Measurements from ENCODE around the gene ASB11. TPM values are rescaled to one million over a fixed set of nuclear protein-coding genes. Genes with fewer than 3 reads are reported as not detected.

The ASB11 gene
- polyA plus RNA-seq, 3 donors, result not detected

DNA sequence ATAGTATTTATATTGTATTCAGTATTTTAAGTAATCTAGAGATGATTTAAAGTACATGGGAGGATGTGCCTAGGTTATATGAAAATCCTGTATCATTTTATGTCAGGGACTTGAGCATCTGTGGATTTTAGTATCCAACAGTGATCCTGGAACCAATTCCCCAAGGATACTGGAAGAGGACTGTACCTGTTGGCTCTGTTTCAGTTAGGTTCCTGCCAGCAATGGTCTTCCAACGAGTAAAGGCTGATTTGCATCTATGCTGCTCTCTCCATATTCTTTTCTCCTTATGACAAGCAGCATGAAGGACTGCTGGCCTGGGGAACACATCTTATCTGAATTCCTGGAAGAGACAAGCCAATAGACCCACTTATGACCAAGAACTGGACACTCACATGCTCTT is 80.4 kb downstream of the ASB11 start:
- H3K4me2 ChIP-seq (replicated peaks; ENCODE audit: extremely low read depth, low read length, poor library complexity, severe bottlenecking), result no peak overlapping the region
- H3K27me3 ChIP-seq (ENCODE audit: control insufficient read depth in 2 of 2, insufficient read depth in 2 of 2, low read length in 2 of 2), result no peaks in the 10 kb centered on the region
- intact Hi-C loops (cut with micrococcal nuclease), result no loop called here
- H3K27ac ChIP-seq (ENCODE audit: low read depth in 1 of 2, low read length in 2 of 2), result no peak overlapping the region
- H4K20me1 ChIP-seq (ENCODE audit: insufficient read depth, low read length), result no peaks in the 10 kb centered on the region
- H3K79me2 ChIP-seq (ENCODE audit: insufficient read depth, low read length), result no peaks in the 10 kb centered on the region
- H3K9me3 ChIP-seq (replicated peaks in 1 of 2; ENCODE audit: control insufficient read depth in 1 of 2, insufficient read depth in 1 of 2, low read length in 2 of 2), result no peaks in the 10 kb centered on the region
- Mint-ChIP-seq H3K36me3 (no peaks in the 10 kb centered on the region), H3K27ac (no peak overlapping the region), H3K4me3 (no peak overlapping the region), H3K9me3 (peaks cover 0 to 5% (median 0%) of the 10 kb centered on the region in 7 donors), H3K27me3 (ENCODE audit: low read depth in 3 of 3) (no peaks in the 10 kb centered on the region), H3K4me1 (no peaks in the 10 kb centered on the region)
- no peak overlapping the region for H2AFZ ChIP-seq (ENCODE audit: insufficient read depth, low read depth, low read length, poor library complexity, severe bottlenecking)
- H3K36me3 ChIP-seq (replicated peaks in 1 of 2; ENCODE audit: control insufficient read depth in 1 of 2, insufficient read depth in 2 of 2, low read length in 2 of 2), result no peaks in the 10 kb centered on the region
- WGBS (ENCODE audit: insufficient coverage), result no CpG with 5 or more reads among the region's 1 CpG
- H3K4me3 ChIP-seq (replicated peaks in 1 of 3; ENCODE audit: low read depth in 2 of 3, low read length in 3 of 3), result no peak overlapping the region
- no peak for DNase-seq
- TF ChIP-seq, protein P1, sequence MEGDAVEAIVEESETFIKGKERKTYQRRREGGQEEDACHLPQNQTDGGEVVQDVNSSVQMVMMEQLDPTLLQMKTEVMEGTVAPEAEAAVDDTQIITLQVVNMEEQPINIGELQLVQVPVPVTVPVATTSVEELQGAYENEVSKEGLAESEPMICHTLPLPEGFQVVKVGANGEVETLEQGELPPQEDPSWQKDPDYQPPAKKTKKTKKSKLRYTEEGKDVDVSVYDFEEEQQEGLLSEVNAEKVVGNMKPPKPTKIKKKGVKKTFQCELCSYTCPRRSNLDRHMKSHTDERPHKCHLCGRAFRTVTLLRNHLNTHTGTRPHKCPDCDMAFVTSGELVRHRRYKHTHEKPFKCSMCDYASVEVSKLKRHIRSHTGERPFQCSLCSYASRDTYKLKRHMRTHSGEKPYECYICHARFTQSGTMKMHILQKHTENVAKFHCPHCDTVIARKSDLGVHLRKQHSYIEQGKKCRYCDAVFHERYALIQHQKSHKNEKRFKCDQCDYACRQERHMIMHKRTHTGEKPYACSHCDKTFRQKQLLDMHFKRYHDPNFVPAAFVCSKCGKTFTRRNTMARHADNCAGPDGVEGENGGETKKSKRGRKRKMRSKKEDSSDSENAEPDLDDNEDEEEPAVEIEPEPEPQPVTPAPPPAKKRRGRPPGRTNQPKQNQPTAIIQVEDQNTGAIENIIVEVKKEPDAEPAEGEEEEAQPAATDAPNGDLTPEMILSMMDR (IDR thresholded peaks at IDR 0.05), result no peak
- no peaks in the 10 kb centered on the region for H3K4me1 ChIP-seq (ENCODE audit: control insufficient read depth in 1 of 2, insufficient read depth in 2 of 2, low read length in 2 of 2)
- no peak overlapping the region for H3K9ac ChIP-seq (ENCODE audit: insufficient read depth, low read length, poor library complexity, severe bottlenecking)

- H3K79me2 ChIP-seq (ENCODE audit: insufficient read depth, low read length), result no peaks in the 10 kb centered on the region
- Mint-ChIP-seq H3K4me3 (no peak overlapping the region), H3K4me1 (no peaks in the 10 kb centered on the region), H3K27me3 (ENCODE audit: low read depth in 3 of 3) (no peaks in the 10 kb centered on the region), H3K27ac (no peak overlapping the region), H3K36me3 (no peaks in the 10 kb centered on the region), H3K9me3 (peaks cover 0 to 5% (median 0%) of the 10 kb centered on the region in 7 donors)
- H2AFZ ChIP-seq (ENCODE audit: insufficient read depth, low read depth, low read length, poor library complexity, severe bottlenecking), result no peak overlapping the region
- H4K20me1 ChIP-seq (ENCODE audit: insufficient read depth, low read length), result no peaks in the 10 kb centered on the region
- H3K4me2 ChIP-seq (replicated peaks; ENCODE audit: extremely low read depth, low read length, poor library complexity, severe bottlenecking), result no peak overlapping the region
- TF ChIP-seq, protein P1 (IDR thresholded peaks at IDR 0.05), result no peak
- H3K36me3 ChIP-seq (replicated peaks in 1 of 2; ENCODE audit: control insufficient read depth in 1 of 2, insufficient read depth in 2 of 2, low read length in 2 of 2), result no peaks in the 10 kb centered on the region
- H3K4me3 ChIP-seq (replicated peaks in 1 of 3; ENCODE audit: low read depth in 2 of 3, low read length in 3 of 3), result no peak overlapping the region
- H3K27me3 ChIP-seq (ENCODE audit: control insufficient read depth in 2 of 2, insufficient read depth in 2 of 2, low read length in 2 of 2), result no peaks in the 10 kb centered on the region
- H3K9ac ChIP-seq (ENCODE audit: insufficient read depth, low read length, poor library complexity, severe bottlenecking), result no peak overlapping the region
- H3K9me3 ChIP-seq (replicated peaks in 1 of 2; ENCODE audit: control insufficient read depth in 1 of 2, insufficient read depth in 1 of 2, low read length in 2 of 2), result no peaks in the 10 kb centered on the region
- no CpG with 5 or more reads among the region's 3 CpGs for WGBS (ENCODE audit: insufficient coverage)
- no peak for DNase-seq
- H3K4me1 ChIP-seq (ENCODE audit: control insufficient read depth in 1 of 2, insufficient read depth in 2 of 2, low read length in 2 of 2), result no peaks in the 10 kb centered on the region
- intact Hi-C loops (cut with micrococcal nuclease), result no loop called here
- no peak overlapping the region for H3K27ac ChIP-seq (ENCODE audit: low read depth in 1 of 2, low read length in 2 of 2)
Observed at GRCh38 chrX:15233416-15234015, 81.9 kb downstream of the ASB11 start.

Other genes starting within 250 kb of the ASB11 start
- 1 to 10 TPM in 1 of 3 donors, under 1 TPM in 2; 0.24 to 1.4 (median 0.63) TPM for gene ASB9, start 45.6 kb downstream of the ASB11 start, polyA plus RNA-seq
- 10 to 100 TPM in 1 of 3 donors, 1 to 10 TPM in 2; 6.3 to 36.1 (median 6.4) TPM for gene PIGA, start 19.9 kb upstream of the ASB11 start, polyA plus RNA-seq
- not detected for gene VEGFD, start 68.8 kb upstream of the ASB11 start, polyA plus RNA-seq
- under 1 TPM in 2 of 3 donors, not detected in 1; 0.05 to 0.23 TPM for gene PIR, start 177.7 kb upstream of the ASB11 start, polyA plus RNA-seq
- gene BMX, start 185.2 kb upstream of the ASB11 start, polyA plus RNA-seq, result under 1 TPM; 0.15 to 0.26 (median 0.22) TPM